Measurements from ENCODE around the gene PTGIR. TPM values are rescaled to one million over a fixed set of nuclear protein-coding genes. Genes with fewer than 3 reads are reported as not detected.

PTGIR gene
- total and polyA plus RNA-seq, 2 of the 4 experiments (the other 2 are of a cell fraction), result 0.54 to 5.3 TPM

DNA sequence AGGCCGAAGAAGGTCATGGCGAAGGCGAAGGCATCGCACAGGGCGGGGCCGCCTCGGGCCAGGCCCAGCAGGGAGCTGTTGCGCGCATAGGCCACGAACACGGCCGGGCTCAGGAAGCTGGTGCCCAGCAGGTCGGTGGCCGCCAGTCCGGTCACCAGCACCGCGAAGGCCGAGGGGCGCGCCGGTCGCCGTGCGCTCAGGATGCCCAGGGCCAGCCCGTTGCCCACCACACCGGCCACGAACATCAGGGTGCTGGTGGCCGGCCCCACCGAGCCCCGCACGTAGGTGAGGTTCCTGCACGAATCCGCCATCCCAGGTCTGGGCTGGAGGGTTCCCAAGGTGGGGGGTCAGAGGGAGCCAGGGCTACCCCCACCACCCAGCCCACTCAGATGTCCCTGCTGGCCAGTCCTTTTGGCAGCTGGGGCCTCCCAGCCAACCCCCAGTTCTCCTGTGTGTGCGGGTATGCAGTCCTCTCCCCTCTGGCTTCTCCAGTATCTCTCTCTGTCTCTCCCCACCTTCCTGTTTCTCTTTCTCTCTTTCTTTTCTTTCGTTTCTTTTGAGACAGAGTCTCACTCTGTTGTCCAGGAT lies 880 bp downstream of the PTGIR start:
- 0 out of 2 replicates have a peak overlapping the region, but pooled peaks have one; percentile 20 for H3K4me2 ChIP-seq (ENCODE audit: low read depth, low read length)
- peak overlapping the region; percentile 99 for H3K14ac ChIP-seq (replicated peaks; ENCODE audit: low read depth, low read length)
- ATAC-seq (ENCODE audit: low read depth), result no peak
- no peak overlapping the region for H2BK20ac ChIP-seq (ENCODE audit: low read depth, low read length)
- DNase-seq, result no peak
- dilution Hi-C loops (cut with HindIII; ENCODE audit: low sequenced_read_pairs, unreplicated experiment) (no loop called here), in situ Hi-C loops (cut with MboI; ENCODE audit: low sequenced_read_pairs) (no loop called here), intact Hi-C loops (cut with micrococcal nuclease) (no loop called here)
- H2BK120ac ChIP-seq (ENCODE audit: low read depth, low read length), result peak overlapping the region; percentile 49; the same call in 1 of the 2 replicates
- peak overlapping the region; percentile 66 for H3K4ac ChIP-seq (ENCODE audit: low read depth, low read length)
- H3K9me3 ChIP-seq (ENCODE audit: control insufficient read depth, insufficient read depth, low read length), result no peaks in the 10 kb centered on the region
- H2AK5ac ChIP-seq (ENCODE audit: low read depth, low read length), result peak overlapping the region; percentile 99; the same call in 1 of the 2 replicates
- ChIA-PET CTCF (interaction anchor here (0.9 kb wide), 2 partner anchors 37 to 39 kb away, joined by 3 to 4 read pairs; partner anchors contain the start of gene DACT3), POLR2A (ENCODE audit: unreplicated experiment) (no interaction called here)
- no peaks in the 10 kb centered on the region for H3K27me3 ChIP-seq (ENCODE audit: control insufficient read depth, insufficient read depth, low read length)
- H3K23ac ChIP-seq (ENCODE audit: low read depth, low read length), result no peak overlapping the region
- H3K18ac ChIP-seq (ENCODE audit: low read depth, low read length), result no peak overlapping the region
- 97% methylated on average over 7 of the region's 35 CpGs; no CpG with 5 or more reads in 1 of the 2 experiments for whole genome bisulfite sequencing, 2 experiments (ENCODE audit: extremely low coverage in 2 of 2, insufficient read length in 1 of 2)
- no peak overlapping the region for H2BK5ac ChIP-seq (ENCODE audit: low read depth, low read length, poor library complexity, severe bottlenecking)
- H3K79me1 ChIP-seq (ENCODE audit: low read depth in 1 of 2, low read length in 2 of 2), result peaks cover 0 to 23% of the 10 kb centered on the region in 2 experiments; a peak in 1 of 4 replicates
- H3K4me3 ChIP-seq (ENCODE audit: insufficient read depth, low read depth, low read length), result no peak overlapping the region
- H3K9me1 ChIP-seq (ENCODE audit: insufficient read depth, low read length), result peaks cover 25% of the 10 kb centered on the region
- peak overlapping the region; percentile 16 for H2AFZ ChIP-seq (replicated peaks; ENCODE audit: low read length, poor library complexity)
- H3K9ac ChIP-seq (ENCODE audit: low read depth, low read length), result no peak overlapping the region
- peak overlapping the region; percentile 9 to 23; a peak in 2 of 4 replicates for H4K8ac ChIP-seq (ENCODE audit: low read depth in 2 of 2, low read length in 2 of 2)
- 0 out of 2 replicates have a peak overlapping the region, but pooled peaks have one; percentile 10 for H3K56ac ChIP-seq (ENCODE audit: extremely low read depth, insufficient read depth, low read length)
- H3K4me1 ChIP-seq (ENCODE audit: control insufficient read depth, insufficient read depth, low read length), result peaks cover 38% of the 10 kb centered on the region
- H4K91ac ChIP-seq (ENCODE audit: insufficient read depth, low read depth, low read length), result no peak overlapping the region; the same call in 1 of the 2 replicates
- peak overlapping the region; percentile 82 for H2AK9ac ChIP-seq (replicated peaks; ENCODE audit: low read depth, low read length, poor library complexity)
- 0 out of 3 replicates have a peak overlapping the region, but pooled peaks have one; percentile 99 for H2BK15ac ChIP-seq (ENCODE audit: low read depth, low read length)
- no TSS peak for BruUV-seq (replicated peaks)
- H3K36me3 ChIP-seq (ENCODE audit: control insufficient read depth, insufficient read depth, low read length), result no peaks in the 10 kb centered on the region
- no peak overlapping the region for H3K27ac ChIP-seq (ENCODE audit: insufficient read depth, low read length)
- peak overlapping the region; percentile 28; the same call in 1 of the 2 replicates for H4K5ac ChIP-seq (ENCODE audit: low read depth, low read length)
- 0 out of 2 replicates have a peak, but pooled peaks cover 6% of the 10 kb centered on the region for H4K20me1 ChIP-seq (ENCODE audit: insufficient read depth, low read length)
- TF ChIP-seq RCOR1 (IDR thresholded peaks at IDR 0.05; ENCODE audit: insufficient replicate concordance, low read length) (no peak), BHLHE40 (IDR thresholded peaks at IDR 0.05; ENCODE audit: low read depth, low read length) (no peak), POLR2A (IDR thresholded peaks at IDR 0.05; ENCODE audit: low read depth, low read length) (no peak), CHD1 (IDR thresholded peaks at IDR 0.05; ENCODE audit: low read depth, low read length) (no peak), CEBPB (IDR thresholded peaks at IDR 0.05; ENCODE audit: low read depth, low read length) (no peak), RAD21 (IDR thresholded peaks at IDR 0.05; ENCODE audit: low read length) (no peak), RFX5 (IDR thresholded peaks at IDR 0.05; ENCODE audit: low read depth, low read length) (no peak), FOS (IDR thresholded peaks at IDR 0.05; ENCODE audit: low read depth, low read length) (no peak), SMC3 (IDR thresholded peaks at IDR 0.05; ENCODE audit: low read depth, low read length) (no peak), MAFK (IDR thresholded peaks at IDR 0.05; ENCODE audit: low read depth, low read length) (no peak), MXI1 (IDR thresholded peaks at IDR 0.05; ENCODE audit: borderline replicate concordance, low read depth, low read length) (no peak), MAZ (IDR thresholded peaks at IDR 0.05; ENCODE audit: borderline replicate concordance, low read depth, low read length) (no peak)
- TF ChIP-seq, protein P1, sequence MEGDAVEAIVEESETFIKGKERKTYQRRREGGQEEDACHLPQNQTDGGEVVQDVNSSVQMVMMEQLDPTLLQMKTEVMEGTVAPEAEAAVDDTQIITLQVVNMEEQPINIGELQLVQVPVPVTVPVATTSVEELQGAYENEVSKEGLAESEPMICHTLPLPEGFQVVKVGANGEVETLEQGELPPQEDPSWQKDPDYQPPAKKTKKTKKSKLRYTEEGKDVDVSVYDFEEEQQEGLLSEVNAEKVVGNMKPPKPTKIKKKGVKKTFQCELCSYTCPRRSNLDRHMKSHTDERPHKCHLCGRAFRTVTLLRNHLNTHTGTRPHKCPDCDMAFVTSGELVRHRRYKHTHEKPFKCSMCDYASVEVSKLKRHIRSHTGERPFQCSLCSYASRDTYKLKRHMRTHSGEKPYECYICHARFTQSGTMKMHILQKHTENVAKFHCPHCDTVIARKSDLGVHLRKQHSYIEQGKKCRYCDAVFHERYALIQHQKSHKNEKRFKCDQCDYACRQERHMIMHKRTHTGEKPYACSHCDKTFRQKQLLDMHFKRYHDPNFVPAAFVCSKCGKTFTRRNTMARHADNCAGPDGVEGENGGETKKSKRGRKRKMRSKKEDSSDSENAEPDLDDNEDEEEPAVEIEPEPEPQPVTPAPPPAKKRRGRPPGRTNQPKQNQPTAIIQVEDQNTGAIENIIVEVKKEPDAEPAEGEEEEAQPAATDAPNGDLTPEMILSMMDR (conservative IDR thresholded peaks at IDR 0.05; ENCODE audit: low read depth, low read length), result no peak
- TF ChIP-seq, protein P2, sequence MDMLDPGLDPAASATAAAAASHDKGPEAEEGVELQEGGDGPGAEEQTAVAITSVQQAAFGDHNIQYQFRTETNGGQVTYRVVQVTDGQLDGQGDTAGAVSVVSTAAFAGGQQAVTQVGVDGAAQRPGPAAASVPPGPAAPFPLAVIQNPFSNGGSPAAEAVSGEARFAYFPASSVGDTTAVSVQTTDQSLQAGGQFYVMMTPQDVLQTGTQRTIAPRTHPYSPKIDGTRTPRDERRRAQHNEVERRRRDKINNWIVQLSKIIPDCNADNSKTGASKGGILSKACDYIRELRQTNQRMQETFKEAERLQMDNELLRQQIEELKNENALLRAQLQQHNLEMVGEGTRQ (IDR thresholded peaks at IDR 0.05; ENCODE audit: low read depth, low read length), result no peak
- TF ChIP-seq, protein P3, sequence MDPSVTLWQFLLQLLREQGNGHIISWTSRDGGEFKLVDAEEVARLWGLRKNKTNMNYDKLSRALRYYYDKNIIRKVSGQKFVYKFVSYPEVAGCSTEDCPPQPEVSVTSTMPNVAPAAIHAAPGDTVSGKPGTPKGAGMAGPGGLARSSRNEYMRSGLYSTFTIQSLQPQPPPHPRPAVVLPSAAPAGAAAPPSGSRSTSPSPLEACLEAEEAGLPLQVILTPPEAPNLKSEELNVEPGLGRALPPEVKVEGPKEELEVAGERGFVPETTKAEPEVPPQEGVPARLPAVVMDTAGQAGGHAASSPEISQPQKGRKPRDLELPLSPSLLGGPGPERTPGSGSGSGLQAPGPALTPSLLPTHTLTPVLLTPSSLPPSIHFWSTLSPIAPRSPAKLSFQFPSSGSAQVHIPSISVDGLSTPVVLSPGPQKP (IDR thresholded peaks at IDR 0.05; ENCODE audit: borderline replicate concordance, low read depth, low read length), result no peak
